DMS53 (cell line): Measurements from ENCODE around the gene RALGAPB.
"Not testable (repeated sequence)": the region's sequence is repeated elsewhere in the genome, so short reads cannot be mapped to it uniquely, and the experiment has no call there.

Experiments used
- DNase-seq: peaks from one replicate; lab custom pipeline; 2025; lab: John Stamatoyannopoulos, UW

Gene RALGAPB

DNA sequence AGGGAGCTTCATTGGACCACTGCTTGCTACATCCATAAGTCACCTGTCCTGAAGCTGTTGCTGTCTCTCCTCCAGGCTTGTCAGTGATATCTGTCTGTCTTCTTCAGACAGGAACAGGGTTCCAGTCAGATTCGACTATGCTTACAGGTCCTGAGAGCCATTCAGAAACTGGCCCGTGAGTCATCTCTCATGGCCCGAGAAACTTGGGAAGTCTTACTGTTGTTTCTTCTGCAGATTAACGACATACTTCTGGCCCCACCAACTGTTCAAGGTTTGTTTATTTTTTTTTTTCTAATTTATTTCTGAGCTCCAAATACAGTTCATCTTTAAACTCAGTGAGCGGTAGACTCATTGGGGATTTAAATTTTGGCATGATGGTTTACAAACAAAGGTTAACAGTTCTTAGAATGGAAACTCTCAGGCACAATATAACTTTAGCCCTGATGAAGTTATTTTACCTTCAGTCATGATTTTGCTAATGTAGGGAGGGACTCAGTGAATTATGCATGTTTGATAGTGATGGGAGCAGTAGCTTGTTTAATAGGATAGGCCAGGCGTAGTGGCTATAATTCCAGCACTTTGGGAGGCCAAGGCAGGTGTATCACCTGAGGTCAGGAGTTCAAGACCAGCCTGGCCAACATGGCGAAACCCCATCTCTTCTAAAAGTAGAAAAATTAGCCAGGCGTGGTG lies 24.7 kb downstream of the RALGAPB start:
- no peak for DNase-seq

DNA sequence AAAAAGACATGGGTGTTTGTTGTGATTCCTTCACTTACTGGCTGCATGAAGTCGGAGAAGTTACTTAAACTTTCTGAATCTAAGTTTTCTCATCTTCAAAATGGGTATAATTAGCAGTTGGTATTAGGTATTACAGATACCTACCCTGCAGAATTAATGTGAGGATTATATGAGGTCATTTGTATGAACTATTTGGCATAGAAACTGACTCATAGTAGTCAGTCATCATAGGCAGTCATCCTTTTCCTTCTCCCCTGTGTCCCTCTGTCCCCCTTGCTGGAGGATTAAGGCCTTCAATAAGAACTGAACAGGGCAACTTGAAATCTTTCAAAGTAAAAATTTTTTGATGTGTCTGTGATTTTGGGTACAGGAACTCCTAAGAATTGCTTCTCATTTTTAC lies 26.3 kb downstream of the RALGAPB start:
- DNase-seq = no peak

DNA sequence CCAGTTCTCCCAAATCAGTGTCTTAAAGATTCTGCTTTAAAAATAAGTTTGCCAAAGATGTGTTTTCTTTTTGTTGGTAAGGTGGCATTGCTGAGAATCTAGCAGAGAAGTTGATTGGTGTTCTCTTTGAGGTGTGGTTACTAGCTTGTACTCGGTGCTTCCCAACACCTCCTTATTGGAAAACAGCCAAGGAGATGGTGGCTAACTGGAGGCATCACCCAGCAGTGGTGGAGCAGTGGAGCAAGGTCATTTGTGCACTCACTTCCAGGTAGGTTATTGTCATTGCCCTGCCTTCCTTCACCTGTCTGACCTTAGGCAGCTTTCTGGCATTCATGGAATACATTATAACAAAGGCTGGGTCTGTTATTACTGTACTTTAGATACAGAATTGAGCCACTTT lies 26.7 kb downstream of the RALGAPB start:
- no peak for DNase-seq

DNA sequence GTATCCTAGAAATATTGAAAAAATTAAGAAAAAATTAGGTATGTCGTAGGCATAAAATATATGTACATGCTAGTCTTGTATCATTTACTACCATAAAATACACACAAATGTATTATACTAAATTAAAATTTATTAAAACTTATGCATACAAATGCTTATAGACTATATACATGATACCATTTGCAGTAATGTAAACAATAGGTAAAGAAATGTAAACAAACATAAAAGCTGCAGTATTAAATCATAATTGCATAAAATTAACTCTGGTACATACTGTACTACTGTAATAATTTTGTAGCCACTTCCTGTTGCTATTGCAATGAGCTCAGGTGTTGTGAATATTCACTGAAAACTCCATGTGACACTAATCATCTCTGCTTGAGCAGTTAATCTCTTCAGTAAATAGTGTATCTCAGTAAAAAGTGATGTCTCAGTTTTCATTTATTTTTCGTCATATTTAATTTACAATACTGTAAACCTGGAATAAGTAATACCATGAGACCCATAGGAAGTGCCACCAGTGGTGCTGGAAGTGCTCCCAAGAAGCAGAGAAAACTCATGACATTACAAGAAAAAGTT lies 29.3 kb downstream of the RALGAPB start:
- peak; percentile 43 for DNase-seq

DNA sequence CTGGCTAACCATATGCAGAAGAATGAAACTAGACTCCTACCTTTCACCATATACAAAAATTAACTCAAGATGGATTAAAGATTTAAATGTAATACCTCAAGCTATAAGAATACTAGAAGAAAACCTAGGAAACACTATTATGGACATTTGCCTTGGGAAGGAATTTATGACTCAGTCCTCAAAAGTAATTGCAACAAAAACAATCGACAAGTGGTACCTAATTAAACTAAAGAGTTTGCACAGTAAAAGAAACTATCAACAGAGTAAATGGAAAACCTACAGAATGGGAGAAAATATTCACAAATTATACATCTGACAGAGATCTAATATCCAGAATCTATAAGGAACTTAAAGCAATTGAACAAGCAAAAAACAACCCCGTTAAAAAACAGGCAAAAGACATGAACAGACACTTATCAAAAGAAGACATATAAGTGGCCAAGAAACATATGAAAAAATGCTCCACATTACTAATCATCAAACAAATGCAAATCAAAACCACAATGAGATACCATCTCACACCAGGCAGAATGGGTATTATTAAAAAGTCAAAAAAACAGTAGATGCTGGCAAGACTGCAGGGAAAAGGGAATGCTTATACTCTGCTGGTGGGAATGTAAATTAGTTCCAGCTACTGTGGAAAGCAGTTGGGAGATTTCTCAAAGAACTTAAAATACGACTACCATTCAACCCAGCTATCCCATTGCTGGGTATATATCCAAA lies 31.9 kb downstream of the RALGAPB start:
- no peak for DNase-seq

DNA sequence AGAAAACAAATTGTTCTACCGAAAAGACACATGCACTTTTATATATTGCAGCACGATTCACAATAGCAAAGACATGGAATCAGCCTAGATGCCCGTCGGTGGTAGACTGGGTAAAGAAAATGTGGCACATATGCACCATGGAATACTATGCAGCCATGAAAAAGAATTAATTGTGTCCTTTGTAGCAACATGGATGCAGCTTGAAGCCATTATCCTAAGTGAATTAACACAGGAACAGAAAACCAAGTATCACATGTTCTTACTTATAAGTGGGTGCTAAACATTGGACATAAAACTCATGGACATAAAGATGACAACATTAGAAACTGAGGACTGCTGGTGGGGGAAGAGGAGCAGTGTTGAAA lies 32.4 kb downstream of the RALGAPB start:
- DNase-seq = no peak

DNA sequence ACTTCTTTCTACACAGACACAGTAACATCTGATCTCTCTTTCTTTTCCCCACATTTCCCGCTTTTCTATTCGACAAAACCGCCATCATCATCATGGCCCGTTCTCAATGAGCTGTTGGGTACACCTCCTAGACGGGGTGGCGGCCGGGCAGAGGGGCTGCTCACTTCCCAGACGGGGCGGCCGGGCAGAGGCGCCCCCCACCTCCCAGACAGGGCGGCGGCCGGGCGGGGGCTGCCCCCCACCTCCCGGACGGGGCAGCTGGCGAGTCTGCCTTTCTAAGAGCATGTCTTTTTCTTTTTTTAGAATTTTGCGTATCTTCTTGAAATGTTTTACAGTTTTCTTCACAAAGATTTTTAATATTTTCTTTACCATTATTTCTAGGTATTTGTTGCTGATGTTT lies 39.1 kb downstream of the RALGAPB start:
- not testable (repeated sequence) for DNase-seq

DNA sequence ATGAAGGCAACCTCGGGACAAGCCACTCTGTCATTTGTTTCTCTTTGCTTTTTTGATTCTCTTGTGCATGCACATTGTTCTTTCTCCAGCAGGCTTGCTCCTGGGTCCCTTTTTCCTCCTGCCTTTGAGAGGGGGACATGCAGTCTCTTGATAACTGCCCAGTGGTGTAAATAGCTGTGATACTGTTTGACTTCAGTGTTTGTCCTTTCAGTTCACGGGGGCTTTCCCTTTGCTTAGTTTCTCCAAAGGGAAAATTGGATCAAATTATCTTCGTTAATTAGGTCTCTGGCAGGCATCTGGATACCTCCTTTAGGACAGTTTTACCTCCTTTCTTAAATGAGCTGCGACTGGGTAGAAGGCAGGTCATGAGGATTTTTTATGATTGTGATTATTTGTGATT lies 41.5 kb downstream of the RALGAPB start:
- no peak for DNase-seq

DNA sequence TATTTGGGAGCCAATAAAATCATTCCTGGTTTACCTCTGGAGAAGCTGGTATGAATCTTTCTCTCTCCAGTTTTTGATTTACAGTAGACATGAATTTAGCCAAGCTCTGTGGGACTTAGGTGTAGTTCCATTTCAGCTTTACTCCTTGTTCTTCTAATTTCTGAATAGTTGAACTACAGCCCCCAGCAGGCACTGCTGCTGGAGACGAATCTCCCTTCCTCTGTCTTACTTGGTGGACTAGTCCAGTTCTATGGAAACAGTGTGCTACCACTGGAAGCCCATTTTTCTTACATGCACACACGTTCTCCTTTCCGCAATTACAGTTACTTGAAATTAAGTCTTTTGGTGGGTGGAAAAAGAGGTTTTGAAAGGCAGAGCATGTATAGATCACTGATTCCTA lies 42.3 kb downstream of the RALGAPB start:
- DNase-seq = no peak

DNA sequence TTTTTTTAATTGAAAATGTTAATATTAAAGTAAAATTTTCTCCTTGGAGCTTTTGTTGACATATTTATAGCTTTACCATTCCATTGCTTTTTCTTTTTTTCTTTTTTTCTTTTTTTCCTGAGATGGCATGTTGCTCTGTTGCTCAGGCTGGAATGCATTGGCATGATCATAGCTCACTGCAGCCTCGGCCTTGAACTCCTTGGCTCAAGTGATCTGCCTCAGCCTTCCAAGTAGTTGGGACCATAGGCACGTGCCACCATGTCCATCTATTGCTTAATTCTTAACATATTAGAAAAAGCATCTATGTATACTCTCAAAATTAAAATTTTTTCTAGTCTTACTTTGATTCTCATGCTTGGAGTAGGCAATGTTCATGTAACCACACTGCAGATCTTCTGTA lies 43.0 kb downstream of the RALGAPB start:
- DNase-seq = no peak

DNA sequence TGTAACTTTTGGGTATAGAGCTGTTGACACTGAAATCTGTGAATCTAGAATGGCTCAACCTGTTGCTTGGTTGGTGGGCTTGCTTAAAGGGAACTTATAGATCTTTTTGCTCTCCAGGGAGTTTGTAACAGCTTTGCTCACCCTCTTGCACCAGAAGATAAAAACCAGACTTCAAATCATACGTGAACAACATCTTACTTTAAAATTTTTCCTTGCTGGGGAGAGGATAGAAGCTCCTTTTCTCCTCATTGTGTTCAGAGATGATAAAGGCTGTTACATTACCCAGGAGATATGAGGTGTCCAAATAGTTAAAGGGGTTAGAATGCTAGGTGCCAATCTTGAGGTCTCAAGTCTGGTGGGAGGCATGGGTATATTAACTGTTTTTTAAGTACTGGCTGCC lies 46.8 kb downstream of the RALGAPB start:
- DNase-seq = no peak

DNA sequence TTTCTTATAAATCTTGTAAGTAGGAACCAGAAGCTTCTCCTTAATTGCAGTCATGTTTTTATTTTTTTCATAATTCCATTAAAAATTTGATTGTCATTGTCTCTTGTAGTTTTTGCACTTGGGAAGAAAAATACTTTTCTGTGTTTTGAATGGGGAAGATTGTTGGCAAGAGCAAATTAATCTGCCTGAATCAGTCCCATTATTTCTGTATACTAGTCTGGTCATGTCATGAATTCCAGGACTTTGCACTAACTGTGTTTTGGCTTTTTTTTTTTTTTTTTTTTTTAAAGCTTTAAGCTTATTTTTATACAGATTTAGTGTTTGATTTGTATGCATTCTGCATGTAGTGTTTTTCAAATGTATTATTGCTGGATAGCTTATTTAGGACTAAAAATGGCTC lies 47.6 kb downstream of the RALGAPB start:
- no peak for DNase-seq

DNA sequence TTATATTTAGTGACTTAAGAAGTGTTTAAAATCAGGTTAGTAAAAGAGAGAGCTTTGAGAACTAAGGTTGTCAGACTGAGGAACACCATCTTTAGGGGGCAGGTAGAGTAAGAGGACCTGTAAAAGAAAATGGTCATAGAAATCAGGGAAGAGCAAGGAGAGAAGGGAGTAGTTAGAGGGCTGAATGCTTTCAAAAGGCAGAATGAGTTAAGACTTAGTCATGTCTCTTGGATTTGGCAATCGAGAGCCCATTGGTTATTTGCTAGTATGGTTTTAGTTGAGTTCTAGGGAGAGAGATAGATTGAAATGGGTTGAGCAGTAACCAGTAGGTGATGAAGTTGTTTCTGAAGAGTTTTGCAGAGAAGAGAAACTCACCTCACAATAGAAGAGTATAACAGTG lies 51.1 kb downstream of the RALGAPB start:
- DNase-seq = no peak

DNA sequence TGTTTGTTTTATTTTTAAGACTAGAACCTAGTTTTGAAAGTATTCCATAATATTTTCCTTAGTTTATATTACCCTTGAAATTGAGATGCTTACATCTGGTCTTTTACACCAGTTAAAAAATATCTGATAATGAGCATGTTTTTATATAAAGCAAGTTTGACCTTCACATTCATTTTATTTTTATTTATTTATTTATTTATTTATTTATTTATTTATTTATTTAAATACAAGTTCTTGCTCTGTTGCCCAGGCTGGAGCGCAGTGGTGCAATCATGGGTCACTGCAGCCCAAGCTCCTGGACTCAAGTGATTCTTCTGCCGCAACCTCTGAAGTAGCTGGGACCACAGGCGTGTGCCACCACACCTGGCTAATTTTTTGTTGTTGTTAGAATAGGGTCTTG lies 55.5 kb downstream of the RALGAPB start:
- DNase-seq = no peak

DNA sequence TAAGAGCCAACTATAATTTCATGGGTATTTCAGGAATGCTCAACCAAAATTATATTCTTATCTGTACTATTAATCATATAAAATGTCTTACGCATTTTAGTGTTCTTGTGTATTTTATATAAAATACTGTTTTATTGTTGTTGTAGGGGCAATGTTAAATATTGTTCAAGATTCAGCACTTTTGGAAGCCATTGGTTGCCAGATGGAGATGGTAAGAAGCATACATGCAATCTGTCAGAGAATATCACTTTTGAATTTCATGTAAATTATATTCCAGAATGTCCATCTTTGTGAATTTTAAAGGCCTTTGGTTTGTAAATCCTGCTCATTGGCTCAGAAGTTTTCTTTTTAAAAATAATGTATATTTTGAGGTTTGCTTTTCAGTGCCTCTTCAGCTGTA lies 58.4 kb downstream of the RALGAPB start:
- no peak for DNase-seq

DNA sequence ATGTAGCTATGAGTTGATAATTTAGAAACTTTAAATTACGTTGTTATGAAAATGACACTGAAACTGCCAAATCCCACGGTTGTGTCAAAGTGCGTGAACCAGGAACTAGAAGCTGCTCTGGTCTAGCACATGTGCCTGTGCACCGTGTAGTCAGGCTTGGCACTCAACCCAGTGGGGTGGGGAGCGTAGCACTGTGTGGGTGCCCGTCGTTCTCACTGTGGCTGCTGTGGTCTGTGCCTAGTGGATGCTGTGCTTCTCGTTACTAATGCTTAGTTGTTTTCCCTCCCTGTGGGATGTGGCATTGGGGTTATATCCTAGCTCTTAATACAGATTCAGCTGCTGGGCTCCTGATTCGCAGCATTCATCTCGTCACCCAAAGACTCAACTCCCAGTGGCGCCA lies 62.1 kb downstream of the RALGAPB start:
- no peak for DNase-seq

DNA sequence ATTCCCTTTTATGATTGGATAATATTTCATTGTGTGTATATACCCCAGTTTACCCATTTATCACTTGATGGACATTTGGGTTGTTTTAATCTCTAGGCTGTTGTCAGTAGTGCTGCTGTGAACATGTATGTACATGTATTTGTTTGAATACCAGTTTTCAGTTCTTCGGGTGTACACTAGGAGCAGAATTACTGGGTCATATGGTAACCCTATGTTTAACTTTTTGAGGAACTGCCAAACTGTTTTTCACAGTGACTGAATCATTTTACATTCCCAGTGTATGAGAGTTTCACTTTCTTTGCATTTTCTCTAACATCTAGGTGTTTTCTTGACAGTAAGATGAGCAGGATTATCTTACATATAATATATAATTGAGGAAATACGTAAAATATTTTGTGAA lies 63.7 kb downstream of the RALGAPB start:
- DNase-seq = no peak

DNA sequence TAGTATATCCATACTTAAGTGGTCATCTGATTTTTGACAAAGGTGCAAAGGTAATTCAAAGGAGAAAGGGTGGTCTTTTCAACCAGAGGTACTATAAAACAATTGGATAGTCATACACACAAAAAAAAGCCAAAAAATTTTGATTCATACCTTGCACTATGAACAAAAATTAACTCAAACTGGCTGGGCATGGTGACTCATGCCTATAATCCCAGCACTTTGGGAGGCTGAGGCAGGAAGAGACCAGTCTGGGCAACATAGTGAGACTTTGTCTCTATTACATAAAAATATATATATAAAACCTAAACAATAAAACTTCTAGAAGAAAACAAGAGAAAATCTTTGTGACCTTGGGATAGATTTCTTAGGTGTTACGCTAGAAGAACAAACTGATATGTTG lies 64.5 kb downstream of the RALGAPB start:
- no peak for DNase-seq

DNA sequence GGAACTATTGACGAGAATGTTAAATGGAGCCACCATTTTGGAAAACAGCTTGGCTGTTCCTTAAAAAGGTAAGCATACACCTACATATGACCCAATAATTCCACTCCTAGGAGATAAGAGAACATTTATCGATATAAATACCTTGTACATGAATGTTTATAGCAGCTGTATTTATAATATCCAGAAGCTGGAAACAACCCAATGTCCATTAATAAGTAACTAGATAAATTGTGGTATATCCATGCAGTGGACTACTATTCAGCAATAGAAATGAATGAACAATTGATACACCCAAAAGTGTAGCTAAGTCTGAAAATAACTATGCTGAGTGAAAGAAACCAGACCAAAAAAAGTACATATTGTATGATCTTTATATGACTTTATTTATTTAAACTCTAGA lies 66.1 kb downstream of the RALGAPB start:
- no peak for DNase-seq

DNA sequence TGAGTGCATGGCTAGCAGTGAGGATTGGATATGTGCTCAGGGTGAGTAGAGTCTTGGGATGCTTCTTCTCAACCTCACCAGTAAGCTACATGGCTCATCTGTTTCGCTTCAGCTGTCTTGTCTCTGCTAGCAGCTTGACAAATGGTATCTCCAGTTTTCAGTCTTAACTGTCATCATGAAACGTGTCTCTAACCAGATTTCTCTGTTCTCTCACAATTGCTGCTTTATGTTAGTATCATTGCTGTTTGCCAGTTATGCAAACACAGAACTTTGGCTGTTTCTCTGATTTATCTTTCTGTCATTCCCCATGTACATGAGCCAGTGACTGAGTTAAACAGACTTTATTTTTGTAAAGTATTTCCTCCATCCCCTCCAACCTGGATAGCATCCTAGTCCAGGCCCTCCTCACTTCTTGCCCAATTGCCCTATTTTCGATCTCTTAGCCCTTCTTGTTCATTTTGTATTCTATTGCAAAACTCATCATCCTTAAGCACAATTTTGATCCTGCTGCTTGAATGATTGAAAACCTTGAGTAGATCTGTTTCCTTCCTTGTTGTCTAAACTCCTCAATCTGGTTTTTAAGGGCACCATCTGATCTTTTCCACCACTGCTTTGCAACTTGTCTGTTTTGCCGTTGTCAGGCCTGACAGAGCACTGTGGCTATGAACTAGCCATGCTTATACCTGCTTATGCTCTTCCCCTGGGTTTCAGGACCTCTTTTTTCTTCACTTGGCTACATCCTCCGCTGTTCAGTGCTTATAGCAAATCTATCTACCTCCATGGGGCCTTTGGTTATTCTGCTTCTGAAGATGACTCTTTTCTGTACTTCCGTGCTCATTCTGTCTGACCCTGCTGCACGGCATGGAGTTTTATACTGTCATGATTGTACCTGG lies 70.6 kb downstream of the RALGAPB start:
- DNase-seq = no peak

DNA sequence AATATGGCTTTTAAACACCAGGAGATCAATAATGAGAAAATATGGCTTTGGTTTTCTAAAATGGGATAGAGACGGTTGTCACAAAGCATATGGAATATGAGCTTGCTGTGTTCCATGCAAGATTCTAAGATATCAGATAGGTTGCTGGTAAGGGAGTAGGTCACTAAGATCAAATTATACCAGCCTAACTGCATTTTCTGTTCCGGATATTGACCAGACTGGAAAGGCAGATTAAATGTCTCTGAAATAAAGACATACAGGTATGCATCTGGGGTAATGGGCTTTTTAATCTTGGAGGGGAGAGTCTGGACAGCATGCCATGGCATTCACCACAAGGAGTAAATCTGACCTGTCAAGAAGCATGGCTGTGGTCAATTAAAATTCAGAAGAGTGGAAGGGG lies 73.1 kb downstream of the RALGAPB start:
- DNase-seq = no peak

DNA sequence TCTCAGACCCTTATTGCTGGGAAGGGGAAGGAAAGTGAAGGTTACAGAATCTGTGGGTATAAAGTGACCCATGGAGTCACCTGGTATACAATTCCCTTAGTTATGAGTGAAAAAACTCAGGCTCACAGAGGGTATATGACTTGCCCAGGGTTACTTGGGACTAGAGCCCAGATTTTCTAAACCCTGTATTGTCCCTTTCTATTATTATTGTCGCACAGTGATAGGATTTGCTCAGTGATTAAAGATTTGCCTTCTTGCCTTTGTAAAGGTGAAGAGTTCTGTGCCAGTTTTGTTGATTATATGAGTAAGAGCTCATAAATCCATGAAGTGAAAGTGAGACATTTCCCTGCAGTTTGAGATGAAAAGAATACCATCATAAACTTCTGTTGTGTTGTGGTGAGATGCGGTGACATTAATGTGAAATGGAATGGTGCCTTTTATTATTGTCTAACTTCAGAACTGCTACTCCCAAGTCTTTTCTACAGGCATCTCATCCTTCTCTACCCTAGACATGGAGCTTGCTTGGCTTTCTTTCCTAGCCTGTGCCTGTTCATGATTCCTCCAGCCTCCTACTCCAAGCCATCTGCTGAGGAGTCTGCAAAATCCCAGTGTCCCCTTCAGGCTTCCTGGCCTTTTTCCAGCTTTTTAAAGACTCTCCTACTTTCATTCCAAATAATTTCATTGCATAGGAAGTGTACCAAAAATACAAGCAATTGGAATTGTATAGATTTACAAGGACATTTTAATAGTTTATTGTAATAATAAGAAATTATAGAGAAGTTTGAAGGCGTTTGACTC lies 74.8 kb downstream of the RALGAPB start:
- DNase-seq = no peak
